Endometrial microvascular endothelial cells (primary cell): ENCODE data around the gene ARID3C. TPM values are rescaled to one million over a fixed set of nuclear protein-coding genes. Genes with fewer than 3 reads are reported as not detected.

ENCODE experiments used
- in situ Hi-C: cut with HindIII; loops from 2 replicates; pipeline ENCODE4 v1.10.0; 2017; ENCODE audit warnings: low sequenced_read_pairs, low pct_unique_long_range_greater_than_20kb; ENCODE audit errors: inconsistent ontology term
- total RNA-seq: library from RNA; depleted of rRNA; stranded (reverse); fragments of >200 nt; gene quantifications from one replicate; pipeline ENCODE4 v1.2.3, GENCODE V29; 2015; ENCODE audit errors: inconsistent ontology term

The ARID3C gene
- total RNA-seq: 0.09 TPM

DNA sequence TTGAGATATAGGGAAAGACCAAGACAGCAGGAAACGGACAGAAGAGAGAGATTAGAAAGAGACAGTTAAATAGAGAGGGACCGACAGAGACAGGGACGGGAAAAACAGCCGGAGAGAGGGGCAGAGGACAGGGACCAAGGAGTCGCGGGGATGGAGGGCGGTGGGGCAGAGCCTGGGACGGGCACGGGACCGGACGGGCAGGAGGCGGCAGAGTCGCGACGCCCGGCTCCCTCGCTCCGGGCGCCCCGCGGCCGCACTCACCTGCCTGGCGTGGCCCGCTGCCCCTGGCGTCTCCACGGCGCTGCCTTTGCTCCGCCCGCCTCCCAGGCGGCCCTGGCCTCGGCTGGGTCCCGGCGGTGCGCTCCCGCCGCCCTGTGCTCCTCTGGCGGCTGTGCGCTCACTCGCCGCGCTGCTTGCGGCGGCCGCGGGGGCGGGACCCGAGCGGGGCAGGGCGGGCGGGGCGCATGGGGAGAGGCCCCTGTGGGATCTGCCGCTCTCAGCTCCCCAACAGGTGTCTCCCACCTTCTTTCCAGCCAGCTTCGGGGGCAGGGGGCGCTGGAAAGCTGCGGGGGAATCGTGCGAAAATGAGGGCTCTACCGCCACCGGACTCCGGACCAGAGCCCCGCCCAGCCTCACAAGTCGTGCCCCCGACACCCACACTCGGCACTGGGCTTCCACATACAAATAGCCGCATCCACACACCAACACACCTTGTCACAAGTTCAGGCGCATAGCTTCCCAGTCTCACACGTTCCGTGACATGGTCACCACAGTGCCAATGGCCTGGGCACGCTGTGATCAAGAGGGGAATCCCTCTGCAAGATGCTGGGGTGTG is at the start of gene ARID3C:
ARID3C (minus strand) TSS at position 411 of the 835 bp plus-strand sequence. CDS start 1,052 bp downstream, outside the sequence.
- in situ Hi-C loops: no loop called here

- in situ Hi-C loops: no loop called here
Observed at GRCh38 chr9:34675869-34676268, 47.0 kb upstream of the ARID3C start.

- in situ Hi-C loops: no loop called here
Observed at GRCh38 chr9:34675048-34675714, 46.3 kb upstream of the ARID3C start.

- in situ Hi-C loops: no loop called here
Observed at GRCh38 chr9:34674440-34674839, 45.6 kb upstream of the ARID3C start.

GRCh38 chr9:34671307-34671706 is 42.4 kb upstream of the ARID3C start:
- in situ Hi-C loops: no loop called here

GRCh38 chr9:34669809-34670562 is 41.1 kb upstream of the ARID3C start:
- in situ Hi-C loops: no loop called here

DNA sequence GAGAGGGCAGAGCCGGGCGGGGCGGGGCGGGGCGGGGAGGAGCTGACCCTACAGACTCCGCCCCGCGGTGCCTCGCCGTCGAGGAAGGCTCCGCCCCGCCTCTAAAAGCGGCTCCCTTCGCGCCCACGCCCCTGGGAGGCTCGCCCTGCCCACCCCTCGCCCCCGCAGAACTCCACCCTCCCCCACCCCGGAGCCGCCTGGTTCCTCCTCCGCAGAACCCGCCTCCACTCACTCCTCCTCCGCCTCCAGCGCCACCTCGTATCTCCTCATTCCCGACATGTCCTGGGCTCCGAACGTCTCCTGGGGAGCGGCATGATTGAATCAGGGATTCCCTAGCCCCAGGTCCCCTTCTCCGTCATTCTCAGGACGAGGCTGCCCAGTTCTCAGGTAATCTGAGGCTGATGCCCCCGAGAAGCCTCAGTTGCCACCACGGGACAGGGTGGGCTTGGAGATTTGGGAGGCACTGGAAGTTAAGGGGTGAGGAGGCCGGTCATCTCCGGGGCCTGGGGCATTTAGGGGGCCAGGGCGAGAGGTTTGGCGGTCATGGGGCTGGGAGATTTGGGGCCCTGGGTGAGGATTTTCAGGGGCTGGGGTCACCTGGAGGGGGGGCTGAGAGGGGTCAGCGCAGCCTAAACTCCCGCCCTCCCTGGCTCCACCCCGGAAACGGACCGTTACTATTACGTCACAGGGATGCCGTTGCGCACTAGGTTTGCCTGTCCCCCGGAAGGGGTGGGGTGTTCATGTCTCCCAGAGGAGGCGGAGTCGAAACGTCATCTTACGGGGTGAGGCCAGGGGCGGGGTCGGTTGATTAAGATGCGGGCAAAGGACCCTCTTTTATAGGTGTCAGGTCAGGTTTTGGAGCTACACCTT is 36.8 kb upstream of the ARID3C start:
- in situ Hi-C loops: no loop called here

- in situ Hi-C loops: no loop called here
Observed at GRCh38 chr9:34665067-34665380, 36.2 kb upstream of the ARID3C start.

- in situ Hi-C loops: no loop called here
Observed at GRCh38 chr9:34664281-34665066, 35.6 kb upstream of the ARID3C start.

DNA sequence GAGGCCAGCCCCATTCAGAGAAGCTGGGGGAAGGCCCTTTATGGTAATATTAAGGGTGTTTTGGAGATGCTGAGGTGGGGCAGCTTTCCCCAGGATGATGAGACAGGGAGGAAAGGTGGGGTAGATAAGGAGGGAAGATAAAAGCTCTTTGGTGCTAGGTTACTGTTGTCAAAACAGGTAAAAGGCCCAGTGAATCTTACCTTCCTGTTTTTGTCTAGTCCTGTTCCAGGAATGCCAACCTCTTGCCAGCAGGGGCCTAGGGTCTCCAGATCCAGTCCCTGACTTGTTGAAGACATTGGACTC is 34.4 kb upstream of the ARID3C start:
- in situ Hi-C loops: no loop called here

GRCh38 chr9:34662526-34663302 is 33.8 kb upstream of the ARID3C start, which contains the start of gene CCL27:
CCL27 (minus strand) TSS chr9:34662657; CDS start chr9:34662633, 24 bp downstream.
- in situ Hi-C loops: no loop called here

- in situ Hi-C loops: no loop called here
Observed at GRCh38 chr9:34659592-34660253, 30.9 kb upstream of the ARID3C start.

DNA sequence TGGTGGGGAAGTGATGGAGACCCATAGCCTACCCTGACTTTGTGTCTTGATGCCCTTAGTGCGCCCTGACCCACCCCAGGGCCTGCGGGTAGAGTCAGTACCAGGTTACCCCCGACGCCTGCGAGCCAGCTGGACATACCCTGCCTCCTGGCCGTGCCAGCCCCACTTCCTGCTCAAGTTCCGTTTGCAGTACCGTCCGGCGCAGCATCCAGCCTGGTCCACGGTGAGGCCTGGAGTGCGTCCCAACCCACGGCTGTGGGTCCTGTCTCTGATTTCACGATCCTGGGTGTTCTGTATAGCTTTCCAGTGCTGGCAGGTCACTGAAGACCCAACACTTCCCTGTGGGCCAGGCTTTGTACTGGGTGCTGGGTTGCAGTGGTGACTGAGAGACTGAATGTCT is 29.6 kb upstream of the ARID3C start:
- in situ Hi-C loops: no loop called here

- in situ Hi-C loops: no loop called here
Observed at GRCh38 chr9:34656992-34657391, 28.1 kb upstream of the ARID3C start.

DNA sequence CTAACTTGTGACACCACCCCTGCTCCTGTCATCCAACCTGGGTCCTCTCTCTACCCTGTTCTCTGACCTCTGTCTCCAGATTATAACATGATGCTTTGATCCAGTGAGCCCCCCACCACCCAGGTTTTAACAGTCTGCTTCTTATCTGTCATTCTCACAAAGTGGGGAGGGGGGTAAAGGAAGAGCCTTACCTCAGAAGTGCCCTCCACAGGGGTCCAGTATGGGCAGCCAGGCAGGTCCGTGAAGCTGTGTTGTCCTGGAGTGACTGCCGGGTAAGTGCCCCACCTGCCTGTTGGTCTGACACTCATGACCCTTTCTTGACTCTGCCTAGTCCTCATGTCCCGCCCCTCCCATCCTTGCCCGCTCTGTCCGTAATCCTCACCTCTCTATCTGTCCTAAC is 26.5 kb upstream of the ARID3C start:
- in situ Hi-C loops: no loop called here

DNA sequence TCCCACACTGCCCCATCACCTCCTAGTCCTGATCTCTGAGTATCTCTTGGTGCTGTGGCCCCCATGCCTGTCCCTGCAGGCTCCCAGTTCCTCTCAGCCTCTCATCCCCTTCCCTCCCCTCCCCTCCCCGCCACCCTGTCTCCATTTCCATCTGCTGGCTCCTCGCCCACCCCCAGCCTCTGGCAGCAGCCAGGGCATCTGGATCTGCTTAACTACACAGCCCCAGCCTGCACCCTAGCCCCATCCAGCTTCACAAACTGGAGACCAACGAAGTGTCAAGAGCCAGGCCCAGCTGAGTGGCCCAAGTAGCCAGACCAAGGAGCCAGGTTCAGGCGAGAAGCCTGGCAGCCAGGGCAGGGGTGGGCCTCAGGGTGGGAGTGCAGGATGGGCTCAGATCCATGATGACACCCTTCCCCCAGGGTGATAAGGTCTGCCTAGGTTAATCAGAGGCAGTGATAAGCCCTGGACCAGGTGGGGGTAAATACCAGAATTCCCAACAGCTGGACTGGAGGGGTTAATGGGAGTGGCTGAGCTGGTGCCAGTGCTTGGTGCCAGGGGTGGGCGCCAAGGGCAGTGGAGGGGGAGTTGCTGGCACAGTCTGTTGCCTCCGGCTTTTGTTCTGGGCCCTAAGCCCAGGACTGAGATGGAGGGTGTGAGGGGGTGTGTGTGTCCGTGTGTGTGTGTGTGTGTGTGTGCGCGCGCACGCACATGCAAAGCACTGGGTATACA is 25.6 kb upstream of the ARID3C start:
- in situ Hi-C loops: no loop called here
